H9 (cell line): ENCODE data around the gene SLC30A1. TPM values are rescaled to one million over a fixed set of nuclear protein-coding genes. Genes with fewer than 3 reads are reported as not detected.

ENCODE experiments used
- DNase-seq: peaks from one replicate; pipeline ENCODE4 v3.0.0-alpha.2; 2017
- H2AFZ ChIP-seq: one replicate; pipeline ENCODE4 v1.6.1; 2013; ENCODE audit warnings: mild to moderate bottlenecking, low read length, control low read depth, moderate library complexity
- H2AK5ac ChIP-seq: 2 replicates; pipeline ENCODE4 v1.6.1; 2013; ENCODE audit warnings: low read length, control low read depth, mixed read lengths; ENCODE audit not compliant: insufficient read length
- H2BK120ac ChIP-seq: one replicate; pipeline ENCODE4 v1.6.1; 2013; ENCODE audit warnings: low read depth, mild to moderate bottlenecking, low read length, control low read depth, inconsistent platforms; ENCODE audit not compliant: poor library complexity, severe bottlenecking
- H2BK12ac ChIP-seq: 2 replicates; pipeline ENCODE4 v1.6.1; 2013; ENCODE audit warnings: low read length, control low read depth, mixed read lengths, low read depth; ENCODE audit not compliant: insufficient read length
- H2BK15ac ChIP-seq: 2 replicates; pipeline ENCODE4 v1.6.1; 2013; ENCODE audit warnings: low read depth, low read length, control low read depth
- H2BK20ac ChIP-seq: one replicate; pipeline ENCODE4 v1.6.1; 2013; ENCODE audit warnings: low read depth, mild to moderate bottlenecking, low read length, control low read depth, inconsistent platforms; ENCODE audit not compliant: poor library complexity, severe bottlenecking
- H2BK5ac ChIP-seq: 2 replicates; pipeline ENCODE4 v1.6.1; 2013; ENCODE audit warnings: low read length, control low read depth, mixed read lengths; ENCODE audit not compliant: insufficient read length
- H3K14ac ChIP-seq: 2 replicates; pipeline ENCODE4 v1.6.1; 2013; ENCODE audit warnings: low read length, control low read depth; ENCODE audit not compliant: insufficient read depth
- H3K18ac ChIP-seq: 2 replicates; pipeline ENCODE4 v1.6.1; 2013; ENCODE audit warnings: low read depth, mild to moderate bottlenecking, mixed read lengths, low read length, control low read depth; ENCODE audit not compliant: insufficient read length
- H3K23ac ChIP-seq: 2 replicates; pipeline ENCODE4 v1.6.1; 2013; ENCODE audit warnings: low read length, control low read depth, mixed read lengths, low read depth; ENCODE audit not compliant: insufficient read length
- H3K23me2 ChIP-seq: 2 replicates; pipeline ENCODE4 v1.6.1; 2013; ENCODE audit warnings: low read depth, mild to moderate bottlenecking, mixed read lengths, low read length, control low read depth; ENCODE audit not compliant: insufficient read length, poor library complexity, severe bottlenecking
- H3K27ac ChIP-seq: 2 replicates; pipeline ENCODE4 v1.5.1; 2013; ENCODE audit warnings: low read length, control low read depth, mixed read lengths, low read depth; ENCODE audit not compliant: insufficient read length
- H3K27me3 ChIP-seq: 2 replicates; pipeline ENCODE4 v1.6.1; 2013; ENCODE audit warnings: low read length, control low read depth, inconsistent platforms; ENCODE audit not compliant: insufficient read depth
- H3K4ac ChIP-seq: 2 replicates; pipeline ENCODE4 v1.6.1; 2013; ENCODE audit warnings: low read depth, mild to moderate bottlenecking, control low read depth, inconsistent platforms, low read length, moderate library complexity
- H3K4me1 ChIP-seq: 2 replicates; pipeline ENCODE4 v1.6.1; 2013; ENCODE audit warnings: low read length, control low read depth, inconsistent platforms; ENCODE audit not compliant: insufficient read depth
- H3K4me2 ChIP-seq: 2 replicates; pipeline ENCODE4 v1.6.1; 2013; ENCODE audit warnings: low read length, control low read depth, mixed read lengths; ENCODE audit not compliant: insufficient read length, insufficient read depth
- H3K56ac ChIP-seq: 2 replicates; pipeline ENCODE4 v1.6.1; 2013; ENCODE audit warnings: low read depth, mild to moderate bottlenecking, mixed read lengths, low read length, control low read depth; ENCODE audit not compliant: insufficient read length
- H3K79me1 ChIP-seq: 2 replicates; pipeline ENCODE4 v1.6.1; 2013; ENCODE audit warnings: low read depth, mild to moderate bottlenecking, moderate library complexity, low read length, control low read depth, inconsistent platforms; ENCODE audit not compliant: insufficient read depth, poor library complexity, severe bottlenecking
- H3K79me2 ChIP-seq: 2 replicates; pipeline ENCODE4 v1.6.1; 2013; ENCODE audit warnings: low read length, control low read depth, inconsistent platforms; ENCODE audit not compliant: insufficient read depth
- H3K9ac ChIP-seq: 2 replicates; pipeline ENCODE4 v1.6.1; 2013; ENCODE audit warnings: low read length, control low read depth, mixed read lengths; ENCODE audit not compliant: insufficient read length; ENCODE audit errors: extremely low read depth
- H3K9me3 ChIP-seq: one replicate; pipeline ENCODE4 v1.6.1; 2013; ENCODE audit warnings: low read depth, low read length, inconsistent platforms; ENCODE audit not compliant: control insufficient read depth
- H3T11ph ChIP-seq: one replicate; pipeline ENCODE4 v1.6.1; 2013; ENCODE audit warnings: mild to moderate bottlenecking, low read length, control low read depth, inconsistent platforms
- H4K20me1 ChIP-seq: one replicate; pipeline ENCODE4 v1.6.1; 2013; ENCODE audit not compliant: control insufficient read depth, insufficient read length, insufficient read depth
- H4K5ac ChIP-seq: 2 replicates; pipeline ENCODE4 v1.6.1; 2013; ENCODE audit warnings: low read depth, mild to moderate bottlenecking, mixed read lengths, low read length, control low read depth; ENCODE audit not compliant: insufficient read length
- H4K8ac ChIP-seq: replicated peaks from 2 replicates; pipeline ENCODE4 v1.6.1; 2013; ENCODE audit warnings: low read length, control low read depth, mixed read lengths, low read depth; ENCODE audit not compliant: insufficient read length
- H4K91ac ChIP-seq: 2 replicates; pipeline ENCODE4 v1.6.1; 2013; ENCODE audit warnings: low read depth, mild to moderate bottlenecking, moderate library complexity, mixed read lengths, low read length, control low read depth; ENCODE audit not compliant: insufficient read length
- H3K27ac Mint-ChIP-seq, 3 experiments: 2 replicates in 2 of 3; 3 replicates in 1 of 3; pipeline ENCODE4 v1.8.0; 2020 to 2021; ENCODE audit warnings: mixed read lengths in 3 of 3, mild to moderate bottlenecking in 1 of 3, moderate library complexity in 1 of 3
- H3K27me3 Mint-ChIP-seq: 2 replicates; pipeline ENCODE4 v1.8.0; 2021; ENCODE audit warnings: low read depth, mild to moderate bottlenecking, moderate library complexity, mixed read lengths
- H3K36me3 Mint-ChIP-seq, 3 experiments: 2 replicates in 2 of 3; 3 replicates in 1 of 3; pipeline ENCODE4 v1.8.0; 2020 to 2021; ENCODE audit warnings: low read depth in 3 of 3, mixed read lengths in 3 of 3; ENCODE audit not compliant: insufficient read depth in 1 of 3
- H3K4me1 Mint-ChIP-seq, 2 experiments: 2 replicates each; pipeline ENCODE4 v1.8.0; 2020; ENCODE audit warnings: mixed read lengths in 2 of 2
- H3K4me3 Mint-ChIP-seq, 2 experiments: 2 replicates in 1 of 2; 3 replicates in 1 of 2; pipeline ENCODE4 v1.8.0; 2020 to 2021; ENCODE audit warnings: mild to moderate bottlenecking in 2 of 2, mixed read lengths in 2 of 2, moderate library complexity in 1 of 2
- H3K9me3 Mint-ChIP-seq, 2 experiments: 2 replicates in 1 of 2; 3 replicates in 1 of 2; pipeline ENCODE4 v1.8.0; 2020; ENCODE audit warnings: mild to moderate bottlenecking in 2 of 2, mixed read lengths in 2 of 2, moderate library complexity in 1 of 2
- CTCF ChIP-seq: fragments of 200-600 bp; sonication (generic); conservative IDR thresholded peaks from 3 replicates; pipeline ENCODE4 v1.8.0; 2021; ENCODE audit warnings: antibody characterized with exemption, mild to moderate bottlenecking
- WGBS: extraction: QIAGEN DNeasy Blood & Tissue Kit; methylation state at CpG from one replicate; pipeline ENCODE4 v1.1.7; 2013; ENCODE audit warnings: missing lambda C conversion rate, low lambda C conversion rate, mixed read lengths; ENCODE audit not compliant: insufficient read length; ENCODE audit errors: extremely low coverage; 5-methylcytosine and 5-hydroxymethylcytosine counted together
- total RNA-seq: library from RNA; stranded (reverse); gene quantifications from 2 replicates; pipeline ENCODE4 v1.2.1, GENCODE V29; 2021

SLC30A1 gene
- total RNA-seq, 1 experiment from 2014 or later, result 17.1 TPM

DNA sequence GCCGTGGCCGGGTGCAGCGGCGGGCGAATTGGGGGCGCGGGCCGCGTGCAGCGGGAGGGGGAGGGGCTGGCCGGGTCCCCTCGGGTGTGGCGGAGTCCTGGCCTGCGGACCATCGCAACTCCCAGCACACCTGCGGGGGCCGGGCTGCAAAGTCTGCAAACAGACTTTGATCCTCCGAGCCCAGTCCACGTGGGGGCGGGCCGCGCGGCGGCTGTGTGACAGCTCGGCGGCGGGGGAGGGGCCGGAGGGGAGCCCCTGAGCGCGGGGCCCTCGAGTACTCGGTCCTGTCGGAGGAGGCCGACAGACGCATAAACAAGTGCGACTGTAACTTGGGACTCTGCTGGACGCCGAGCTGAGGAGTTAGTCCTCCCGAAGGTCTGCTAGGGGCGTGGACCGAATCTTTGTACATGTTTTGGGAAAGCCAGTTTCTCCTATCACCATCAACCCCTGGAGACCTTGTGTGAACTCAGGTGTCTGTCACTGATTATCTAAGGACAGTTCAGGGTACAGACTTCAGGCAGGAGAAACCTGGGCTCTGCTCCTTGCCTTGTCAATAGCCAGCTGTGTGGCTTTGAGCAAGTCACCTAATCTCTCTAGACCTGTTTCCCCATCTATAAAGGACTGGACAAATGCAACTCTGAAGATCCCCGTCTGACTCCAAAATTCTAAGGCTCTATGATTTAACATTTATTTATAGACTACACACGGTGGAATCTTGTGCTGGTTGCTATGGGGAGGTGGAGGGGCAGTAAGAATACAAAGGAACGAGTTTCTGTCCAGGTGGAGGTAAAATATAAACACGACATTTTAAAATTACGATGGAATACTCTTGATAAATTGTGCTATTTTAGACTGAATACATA lies 710 bp upstream of the SLC30A1 start:
- no peak for TF ChIP-seq CTCF
- no peaks in the 10 kb centered on the region for H3K27me3 ChIP-seq
- H2BK5ac ChIP-seq, result no peak overlapping the region
- Mint-ChIP-seq H3K4me3 (peak overlapping the region; percentile 71 to 85), H3K9me3 (no peaks in the 10 kb centered on the region; a peak in 1 of 5 replicates), H3K27ac (no peak overlapping the region; a peak in 1 of 7 replicates), H3K4me1 (peaks cover 36 to 38% of the 10 kb centered on the region in 2 experiments), H3K36me3 (peaks cover 2 to 11% (median 11%) of the 10 kb centered on the region in 3 experiments), H3K27me3 (no peaks in the 10 kb centered on the region; the same call in 1 of the 2 replicates)
- peaks cover 12% of the 10 kb centered on the region; the same call in 1 of the 2 replicates for H3K79me2 ChIP-seq
- H3T11ph ChIP-seq, result no peak overlapping the region
- H2BK15ac ChIP-seq, result no peak overlapping the region
- H3K4me1 ChIP-seq, result peaks cover 3% of the 10 kb centered on the region; the same call in 1 of the 2 replicates
- H4K5ac ChIP-seq, result no peak overlapping the region
- no CpG with 5 or more reads among the region's 46 CpGs for WGBS
- peak overlapping the region; percentile 1 for H3K9ac ChIP-seq
- H3K79me1 ChIP-seq, result no peaks in the 10 kb centered on the region
- H3K23me2 ChIP-seq, result peaks cover 14% of the 10 kb centered on the region
- peak; percentile 85 for DNase-seq
- H4K20me1 ChIP-seq, result no peaks in the 10 kb centered on the region
- no peak overlapping the region for H4K8ac ChIP-seq
- H3K56ac ChIP-seq, result no peak overlapping the region
- H4K91ac ChIP-seq, result no peak overlapping the region
- no peak overlapping the region for H3K18ac ChIP-seq
- no peak overlapping the region for H2AK5ac ChIP-seq
- H3K14ac ChIP-seq, result no peak overlapping the region
- H3K4ac ChIP-seq, result no peak overlapping the region
- no peak overlapping the region for H2BK20ac ChIP-seq
- H2AFZ ChIP-seq, result no peak overlapping the region
- no peaks in the 10 kb centered on the region for H3K9me3 ChIP-seq
- H3K23ac ChIP-seq, result no peak overlapping the region
- H3K4me2 ChIP-seq, result peak overlapping the region; percentile 75
- no peak overlapping the region for H2BK12ac ChIP-seq
- H2BK120ac ChIP-seq, result no peak overlapping the region
- no peak overlapping the region for H3K27ac ChIP-seq
